Body of pancreas (tissue), 4 donors: ENCODE data around the gene ERMP1. TPM values are rescaled to one million over a fixed set of nuclear protein-coding genes. Genes with fewer than 3 reads are reported as not detected.

Experiments
- ATAC-seq: fragments of 150-250 bp; one replicate; pipeline ENCODE4 v1.9.1; 2016
- DNase-seq, 4 donors: peaks; one replicate each; pipeline ENCODE4 v3.0.0-alpha.2; 2019
- H3K27ac ChIP-seq, 4 donors: fragments of 200-600 bp; sonication (generic); 1 replicate in 3 of 4; 2 replicates in 1 of 4; pipeline versions ENCODE4 v1.5.1 to v1.6.1; 2016 to 2019; ENCODE audit warnings: mild to moderate bottlenecking in 1 of 4, mixed read lengths in 1 of 4, moderate library complexity in 1 of 4
- H3K27me3 ChIP-seq, 2 donors: fragments of 200-600 bp; sonication (generic); one replicate each; pipeline ENCODE4 v1.6.0; 2016; ENCODE audit warnings: mild to moderate bottlenecking in 1 of 2
- H3K36me3 ChIP-seq, 2 donors: fragments of 200-600 bp; sonication (generic); replicated peaks in 1 of 2; 2 replicates each; pipeline ENCODE4 v1.5.1; 2016; ENCODE audit warnings: low read depth in 2 of 2; ENCODE audit not compliant: insufficient read depth in 1 of 2
- H3K4me1 ChIP-seq: fragments of 200-600 bp; sonication (generic); one replicate; pipeline ENCODE4 v1.6.0; 2016
- H3K4me3 ChIP-seq, 2 donors: fragments of 200-600 bp; sonication (generic); 1 replicate in 1 of 2; 2 replicates in 1 of 2; pipeline ENCODE4 v1.5.1; 2016 to 2019
- H3K9me3 ChIP-seq, 3 donors: fragments of 200-600 bp; sonication (generic); 1 replicate in 2 of 3; 2 replicates in 1 of 3; pipeline ENCODE4 v1.5.1; 2016
- POLR2A ChIP-seq, 3 donors: fragments of 450-650 bp; IDR thresholded peaks; one replicate each; pipeline ENCODE4 v1.6.1; 2016; ENCODE audit warnings: antibody characterized with exemption in 3 of 3, mild to moderate bottlenecking in 2 of 3
- WGBS, 2 donors: methylation state at CpG; one replicate each; pipeline ENCODE4 v1.1.5; 2017; 5-methylcytosine and 5-hydroxymethylcytosine counted together
- intact Hi-C: fragments of 100-400 bp; cut with DNase I; formaldehyde crosslinking; loops from one replicate; pipeline ENCODE4 v1.15.1; 2023
- total RNA-seq, 2 donors: library from RNA; depleted of rRNA; stranded (reverse); fragments of >200 nt; gene quantifications; one replicate each; pipeline ENCODE4 v1.1.0, GENCODE V29; 2016
- TF ChIP-seq, protein P1 (sequence below), 7 experiments: fragments of 450-650 bp in 4 of 7; fragments of 200-600 bp in 3 of 7; sonication (generic) in 3 of 7; IDR thresholded peaks; one replicate each; pipeline ENCODE4 v1.5.1; 2016 to 2019; ENCODE audit warnings: antibody characterized with exemption in 7 of 7

The ERMP1 gene
- total RNA-seq, 2 donors from 2014 or later, result 11.2 to 11.9 TPM

DNA sequence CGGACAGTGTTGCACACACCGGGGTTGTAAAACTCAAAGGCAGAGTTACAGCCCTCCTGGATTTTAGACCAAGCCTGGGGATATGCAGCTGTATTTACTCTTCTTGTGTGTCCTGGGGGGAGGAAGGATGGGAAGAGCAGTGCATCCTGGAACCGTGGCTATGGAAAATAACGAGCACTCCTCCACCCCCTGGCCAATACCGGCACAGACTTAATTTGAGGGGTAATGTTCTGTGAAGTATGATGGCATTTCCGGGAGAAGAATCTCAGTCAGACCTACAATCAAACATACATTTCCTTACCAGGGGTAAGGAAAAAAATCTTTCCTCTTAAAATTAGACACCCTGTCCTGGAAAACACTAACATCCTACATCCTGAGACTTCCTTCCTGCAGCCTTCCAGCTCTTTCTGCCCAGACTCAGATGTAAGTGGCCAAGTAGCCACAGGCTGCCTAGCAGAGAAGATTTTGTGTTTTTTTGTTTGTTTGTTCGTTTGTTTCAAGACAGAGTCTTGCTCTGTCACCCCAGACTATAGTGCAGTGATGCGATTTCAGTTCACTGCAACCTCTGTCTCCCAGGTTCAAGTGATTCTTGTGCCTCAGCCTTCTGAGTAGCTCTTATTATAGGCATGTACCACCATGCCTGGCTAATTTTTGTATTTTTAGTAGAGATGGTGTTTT is 11.0 kb upstream of the ERMP1 start:
- intact Hi-C loops, result no loop called here
- Histone ChIP-seq H3K36me3 (no peaks in the 10 kb centered on the region), H3K4me3 (no peak overlapping the region), H3K9me3 (no peaks in the 10 kb centered on the region), H3K4me1 (peaks cover 8% of the 10 kb centered on the region), H3K27me3 (no peaks in the 10 kb centered on the region), H3K27ac (no peak overlapping the region)
- WGBS, 2 donors, result 59% methylated on average over 8 of the region's 8 CpGs
- ATAC-seq, result no peak
- no peak for DNase-seq
- TF ChIP-seq POLR2A (IDR thresholded peaks at IDR 0.05), result no peak
- TF ChIP-seq, protein P1, sequence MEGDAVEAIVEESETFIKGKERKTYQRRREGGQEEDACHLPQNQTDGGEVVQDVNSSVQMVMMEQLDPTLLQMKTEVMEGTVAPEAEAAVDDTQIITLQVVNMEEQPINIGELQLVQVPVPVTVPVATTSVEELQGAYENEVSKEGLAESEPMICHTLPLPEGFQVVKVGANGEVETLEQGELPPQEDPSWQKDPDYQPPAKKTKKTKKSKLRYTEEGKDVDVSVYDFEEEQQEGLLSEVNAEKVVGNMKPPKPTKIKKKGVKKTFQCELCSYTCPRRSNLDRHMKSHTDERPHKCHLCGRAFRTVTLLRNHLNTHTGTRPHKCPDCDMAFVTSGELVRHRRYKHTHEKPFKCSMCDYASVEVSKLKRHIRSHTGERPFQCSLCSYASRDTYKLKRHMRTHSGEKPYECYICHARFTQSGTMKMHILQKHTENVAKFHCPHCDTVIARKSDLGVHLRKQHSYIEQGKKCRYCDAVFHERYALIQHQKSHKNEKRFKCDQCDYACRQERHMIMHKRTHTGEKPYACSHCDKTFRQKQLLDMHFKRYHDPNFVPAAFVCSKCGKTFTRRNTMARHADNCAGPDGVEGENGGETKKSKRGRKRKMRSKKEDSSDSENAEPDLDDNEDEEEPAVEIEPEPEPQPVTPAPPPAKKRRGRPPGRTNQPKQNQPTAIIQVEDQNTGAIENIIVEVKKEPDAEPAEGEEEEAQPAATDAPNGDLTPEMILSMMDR (IDR thresholded peaks at IDR 0.05), result no peak

GRCh38 chr9:5842929-5843793 is 10.2 kb upstream of the ERMP1 start:
- TF ChIP-seq POLR2A (IDR thresholded peaks at IDR 0.05), result no peak
- TF ChIP-seq, protein P1 (IDR thresholded peaks at IDR 0.05), result no peak
- ATAC-seq, result no peak
- no peaks in the 10 kb centered on the region for H3K27me3 ChIP-seq
- no peak overlapping the region for H3K4me3 ChIP-seq
- H3K9me3 ChIP-seq, result no peaks in the 10 kb centered on the region
- peaks cover 11% of the 10 kb centered on the region for H3K4me1 ChIP-seq
- no peak for DNase-seq
- no peak overlapping the region for H3K27ac ChIP-seq
- 85 to 88% methylated on average over 5 of the region's 5 CpGs for WGBS, 2 donors
- intact Hi-C loops, result no loop called here
- H3K36me3 ChIP-seq, result no peaks in the 10 kb centered on the region

DNA sequence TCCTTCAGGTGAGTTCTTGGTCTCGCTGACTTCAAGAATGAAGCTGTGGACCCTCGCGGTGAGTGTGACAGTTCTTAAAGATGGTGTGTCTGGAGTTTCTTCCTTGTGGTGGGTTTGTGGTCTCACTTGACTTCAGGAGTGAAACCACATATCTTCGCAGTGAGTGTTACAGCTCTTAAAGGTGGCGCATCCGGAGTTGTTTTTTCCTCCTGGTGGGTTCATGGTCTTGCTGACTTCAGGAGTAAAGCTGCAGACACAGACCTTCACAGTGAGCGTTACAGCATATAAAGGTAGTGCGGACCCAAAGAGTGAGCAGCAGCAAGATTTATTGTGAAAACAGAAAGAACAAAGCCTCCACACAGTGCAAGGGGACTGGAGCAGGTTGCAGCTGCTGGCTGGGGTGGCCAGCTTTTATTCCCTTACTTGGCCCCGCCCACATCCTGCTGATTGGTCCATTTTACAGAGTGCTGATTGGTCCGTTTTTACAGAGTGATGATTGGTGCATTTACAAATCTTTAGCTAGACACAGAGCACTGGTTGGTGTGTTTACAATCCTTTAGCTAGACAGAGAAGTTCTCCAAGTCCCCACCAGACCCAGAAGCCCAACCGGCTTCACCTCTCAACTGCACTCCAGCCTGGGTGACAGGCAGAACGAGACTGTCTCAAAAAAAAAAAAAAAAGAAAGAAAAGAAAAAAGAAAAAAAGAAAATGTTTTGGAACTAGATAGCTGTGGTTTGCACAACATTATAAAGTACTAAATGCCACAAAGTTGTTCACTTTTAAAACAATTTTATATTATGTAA is 9.1 kb upstream of the ERMP1 start:
- Histone ChIP-seq H3K27ac (no peak overlapping the region), H3K9me3 (no peaks in the 10 kb centered on the region), H3K4me3 (no peak overlapping the region), H3K4me1 (peaks cover 11% of the 10 kb centered on the region), H3K27me3 (no peaks in the 10 kb centered on the region), H3K36me3 (no peaks in the 10 kb centered on the region)
- peak in 1 of 4 donors; percentile 12 for DNase-seq
- TF ChIP-seq, protein P1 (IDR thresholded peaks at IDR 0.05), result no peak
- TF ChIP-seq POLR2A (IDR thresholded peaks at IDR 0.05), result no peak
- 82 to 89% methylated on average over 12 of the region's 12 CpGs for WGBS, 2 donors
- intact Hi-C loops, result no loop called here
- no peak for ATAC-seq

GRCh38 chr9:5840788-5841187 is 7.9 kb upstream of the ERMP1 start:
- peaks cover 15% of the 10 kb centered on the region for H3K4me1 ChIP-seq
- no peaks in the 10 kb centered on the region for H3K36me3 ChIP-seq
- no peak overlapping the region for H3K27ac ChIP-seq
- no peaks in the 10 kb centered on the region for H3K9me3 ChIP-seq
- DNase-seq, result no peak
- no peaks in the 10 kb centered on the region for H3K27me3 ChIP-seq
- WGBS, 2 donors, result 83 to 93% methylated on average over 3 of the region's 3 CpGs
- ATAC-seq, result no peak
- intact Hi-C loops, result no loop called here
- no peak for TF ChIP-seq POLR2A (IDR thresholded peaks at IDR 0.05)
- TF ChIP-seq, protein P1 (IDR thresholded peaks at IDR 0.05), result no peak
- H3K4me3 ChIP-seq, result no peak overlapping the region
